OCI-LY1 (cell line): Measurements from ENCODE around the gene ZFPM1.

ENCODE experiments used
- H2AFZ ChIP-seq: fragments of 200-600 bp; sonication (generic), shearing (Covaris generic); 2 replicates; pipeline ENCODE4 v1.6.0; 2014; ENCODE audit warnings: antibody characterized with exemption, mild to moderate bottlenecking, low read length
- H3F3A ChIP-seq: fragments of 200-600 bp; sonication (generic), shearing (Covaris generic); 2 replicates; pipeline ENCODE4 v1.6.0; 2014; ENCODE audit warnings: mild to moderate bottlenecking, antibody characterized with exemption, low read length, moderate library complexity; ENCODE audit not compliant: insufficient read depth
- H3K27ac ChIP-seq: fragments of 200-600 bp; sonication (generic); 2 replicates; pipeline ENCODE4 v1.5.1; 2014; ENCODE audit warnings: low read length, mixed run types, mild to moderate bottlenecking, low read depth; ENCODE audit not compliant: poor library complexity, severe bottlenecking
- H3K27me3 ChIP-seq: fragments of 200-600 bp; sonication (generic); 2 replicates; pipeline ENCODE4 v1.6.0; 2014; ENCODE audit warnings: antibody characterized with exemption, mild to moderate bottlenecking, low read length, moderate library complexity; ENCODE audit not compliant: insufficient read depth
- H3K36me3 ChIP-seq: fragments of 200-600 bp; sonication (generic); 2 replicates; pipeline ENCODE4 v1.6.1; 2014; ENCODE audit warnings: mild to moderate bottlenecking, antibody characterized with exemption, low read length, moderate library complexity, mixed read lengths; ENCODE audit not compliant: insufficient read depth
- H3K4me1 ChIP-seq: fragments of 200-600 bp; sonication (generic); 2 replicates; pipeline ENCODE4 v1.5.1; 2014; ENCODE audit warnings: mild to moderate bottlenecking, low read length, moderate library complexity; ENCODE audit not compliant: insufficient read depth, severe bottlenecking
- H3K4me2 ChIP-seq: fragments of 200-600 bp; sonication (generic), shearing (Covaris generic); 2 replicates; pipeline ENCODE4 v1.6.1; 2014; ENCODE audit warnings: low read length
- H3K4me3 ChIP-seq: fragments of 200-600 bp; sonication (generic); 2 replicates; pipeline ENCODE4 v1.5.1; 2014; ENCODE audit warnings: low read length, low read depth, mild to moderate bottlenecking, mixed read lengths; ENCODE audit not compliant: poor library complexity, severe bottlenecking
- H3K79me2 ChIP-seq: fragments of 200-600 bp; shearing (Covaris generic); 2 replicates; pipeline ENCODE4 v1.6.1; 2016; ENCODE audit warnings: mixed run types, low read length, mixed read lengths; ENCODE audit not compliant: insufficient read depth
- H3K9ac ChIP-seq: fragments of 200-600 bp; sonication (generic), shearing (Covaris generic); 2 replicates; pipeline ENCODE4 v1.6.1; 2014; ENCODE audit warnings: mild to moderate bottlenecking, low read length, mixed read lengths
- H3K9me2 ChIP-seq: fragments of 200-600 bp; sonication (generic), shearing (Covaris generic); 2 replicates; pipeline ENCODE4 v1.6.1; 2014; ENCODE audit warnings: low read depth, mild to moderate bottlenecking, low read length, mixed read lengths
- H3K9me3 ChIP-seq: fragments of 200-600 bp; shearing (Covaris generic); 2 replicates; pipeline ENCODE4 v1.6.1; 2014; ENCODE audit warnings: low read length, mixed read lengths
- H4K20me1 ChIP-seq: fragments of 200-600 bp; sonication (generic), shearing (Covaris generic); 2 replicates; pipeline ENCODE4 v1.6.0; 2016; ENCODE audit warnings: mild to moderate bottlenecking, low read length; ENCODE audit not compliant: insufficient read depth
- CTCF ChIP-seq: fragments of 200-600 bp; sonication (generic), shearing (Covaris generic); IDR thresholded peaks from 2 replicates; pipeline ENCODE4 v1.5.1; 2017; ENCODE audit warnings: mild to moderate bottlenecking, antibody characterized with exemption, low read length, moderate library complexity, mixed read lengths
- EZH2 ChIP-seq: fragments of 200-600 bp; sonication (generic), shearing (Covaris generic); IDR thresholded peaks from 2 replicates; pipeline ENCODE4 v1.8.0; 2017; ENCODE audit warnings: borderline replicate concordance, mixed run types, mild to moderate bottlenecking, antibody characterized with exemption, low read length, moderate library complexity, mixed read lengths

ZFPM1 gene

GRCh38 chr16:88568710-88569613 is 115.9 kb downstream of the ZFPM1 start:
- H3K79me2 ChIP-seq, result peaks cover 33% of the 10 kb centered on the region
- H3K9me2 ChIP-seq, result no peaks in the 10 kb centered on the region
- H3K27ac ChIP-seq, result no peak overlapping the region
- TF ChIP-seq EZH2, result no peak
- no peak for TF ChIP-seq CTCF
- peaks cover 25% of the 10 kb centered on the region for H3K4me1 ChIP-seq
- H3K27me3 ChIP-seq, result no peaks in the 10 kb centered on the region
- no peaks in the 10 kb centered on the region for H3K9me3 ChIP-seq
- peak overlapping the region; percentile 84 for H3K9ac ChIP-seq
- H4K20me1 ChIP-seq, result 0 out of 2 replicates have a peak, but pooled peaks cover 3% of the 10 kb centered on the region
- H3K36me3 ChIP-seq, result peaks cover 25% of the 10 kb centered on the region
- H3K4me3 ChIP-seq, result peak overlapping the region; percentile 68
- H3K4me2 ChIP-seq, result peak overlapping the region; percentile 88
- no peak overlapping the region for H2AFZ ChIP-seq
- H3F3A ChIP-seq, result no peaks in the 10 kb centered on the region

- Histone ChIP-seq H3K27ac (no peak overlapping the region), H3K9me3 (no peaks in the 10 kb centered on the region), H3K4me1 (peaks cover 25% of the 10 kb centered on the region), H4K20me1 (0 out of 2 replicates have a peak, but pooled peaks cover 3% of the 10 kb centered on the region), H3F3A (no peaks in the 10 kb centered on the region), H3K4me2 (peak overlapping the region; percentile 88), H3K4me3 (peak overlapping the region; percentile 68), H3K36me3 (peaks cover 29% of the 10 kb centered on the region), H3K9ac (peak overlapping the region; percentile 84), H3K79me2 (peaks cover 34% of the 10 kb centered on the region), H3K27me3 (no peaks in the 10 kb centered on the region), H2AFZ (no peak overlapping the region), H3K9me2 (no peaks in the 10 kb centered on the region)
- no peak for TF ChIP-seq EZH2
- no peak for TF ChIP-seq CTCF
These were observed 116.5 kb downstream of the ZFPM1 start for GRCh38 chr16:88569614-88569984.

- no peak for TF ChIP-seq CTCF
- no peak for TF ChIP-seq EZH2
- H3K9ac ChIP-seq, result peak within 1 kb of the TSS; percentile 97
- no peaks in the 10 kb centered on the region for H3F3A ChIP-seq
- no peaks in the 10 kb centered on the region for H3K9me3 ChIP-seq
- peaks cover 25% of the 10 kb centered on the region for H3K4me1 ChIP-seq
- no peak within 1 kb of the TSS for H3K27ac ChIP-seq
- H3K4me3 ChIP-seq, result peak within 1 kb of the TSS; percentile 68
- peak within 1 kb of the TSS; percentile 97 for H3K4me2 ChIP-seq
- peaks cover 36% of the 10 kb centered on the region for H3K79me2 ChIP-seq
- no peaks in the 10 kb centered on the region for H3K27me3 ChIP-seq
- H4K20me1 ChIP-seq, result 0 out of 2 replicates have a peak, but pooled peaks cover 3% of the 10 kb centered on the region
- no peak within 1 kb of the TSS for H2AFZ ChIP-seq
- no peaks in the 10 kb centered on the region for H3K9me2 ChIP-seq
- H3K36me3 ChIP-seq, result peaks cover 30% of the 10 kb centered on the region
These were observed 117.1 kb downstream of the ZFPM1 start, which contains the start of gene ZC3H18 for GRCh38 chr16:88569985-88570690. ZC3H18 (plus strand) TSS chr16:88570403; CDS start chr16:88577124, 6,721 bp downstream.
